GM19468 (cell line): Measurements from ENCODE around the gene SLC41A2.
"Not testable (repeated sequence)": the region's sequence is repeated elsewhere in the genome, so short reads cannot be mapped to it uniquely, and the experiment has no call there.

Experiments used
- ATAC-seq: cut with Tn5 transposase; IDR thresholded peaks from one replicate; pipeline ENCODE4 v1.9.1; 2021; ENCODE audit warnings: mild to moderate bottlenecking, moderate library complexity, moderate number of reproducible peaks; ENCODE audit not compliant: unreplicated experiment; ENCODE audit errors: extremely low read depth

Gene SLC41A2

DNA sequence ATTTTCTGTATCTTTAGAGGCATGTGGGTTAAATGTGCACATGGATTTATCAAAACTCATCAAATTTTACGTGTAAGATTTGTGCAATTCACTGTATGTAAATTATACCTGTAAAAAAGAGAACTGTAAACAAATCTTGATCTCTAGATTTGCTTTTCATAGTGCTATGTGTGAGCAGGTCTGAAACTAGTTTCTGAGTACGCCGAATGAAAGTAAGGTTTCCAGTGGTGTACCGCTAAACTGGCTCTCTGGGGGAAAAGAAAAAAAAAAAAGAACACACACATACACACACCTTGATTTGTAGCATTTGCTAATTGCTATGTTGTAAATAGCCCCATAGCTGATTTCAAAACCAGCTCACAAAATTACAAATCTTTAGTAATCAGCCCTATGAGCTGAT is 8.6 kb upstream of the SLC41A2 start:
- peak; percentile 77 for ATAC-seq

DNA sequence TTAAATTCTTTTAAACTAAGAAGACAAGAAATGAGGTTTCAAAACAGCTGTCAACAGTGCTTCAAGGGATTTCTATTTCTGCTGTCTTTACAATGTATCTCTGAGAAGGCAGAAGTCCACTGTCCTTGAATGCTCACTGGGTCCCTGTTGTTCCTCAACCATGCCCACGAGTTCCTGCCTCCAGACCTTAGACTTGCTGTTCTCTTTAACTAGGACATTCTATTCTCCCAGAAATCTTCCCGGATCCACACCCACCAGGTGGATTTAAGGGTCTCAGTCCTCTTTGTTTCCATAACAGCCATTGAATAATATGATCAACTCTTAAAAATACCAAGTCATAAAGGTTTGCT is 6.7 kb upstream of the SLC41A2 start:
- no peak for ATAC-seq

DNA sequence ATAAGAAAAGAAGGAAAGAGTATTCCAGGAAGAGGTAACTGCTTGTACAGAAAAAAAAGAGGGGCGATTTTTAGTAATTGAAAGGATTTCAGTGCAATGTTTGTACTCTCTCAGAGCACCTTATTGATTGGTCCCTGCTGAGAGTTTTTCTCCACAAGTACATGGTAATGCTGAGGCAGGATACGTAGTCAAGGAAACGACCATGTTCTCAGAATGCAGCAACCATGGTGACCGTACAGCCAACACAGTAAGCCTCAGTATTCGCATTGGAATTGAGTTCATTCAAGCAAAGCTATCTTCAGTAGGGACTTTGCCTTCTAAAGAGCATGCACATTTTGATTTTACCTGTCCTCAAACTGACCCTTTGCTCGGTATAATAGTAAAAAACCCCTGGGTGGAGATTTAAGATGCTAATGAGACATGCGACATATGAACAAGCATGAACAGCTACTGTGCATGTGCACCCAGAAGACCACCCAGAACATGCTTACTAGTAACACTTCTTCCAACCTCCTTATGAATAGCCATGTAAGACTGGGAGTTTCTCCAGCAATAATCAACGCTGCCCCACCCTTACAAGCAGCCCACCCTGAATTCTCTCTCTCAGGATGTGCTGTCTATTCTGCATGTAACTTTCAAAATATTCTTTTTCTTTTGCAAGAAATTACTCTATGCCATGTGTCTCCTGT is 6.2 kb upstream of the SLC41A2 start:
- no peak for ATAC-seq

DNA sequence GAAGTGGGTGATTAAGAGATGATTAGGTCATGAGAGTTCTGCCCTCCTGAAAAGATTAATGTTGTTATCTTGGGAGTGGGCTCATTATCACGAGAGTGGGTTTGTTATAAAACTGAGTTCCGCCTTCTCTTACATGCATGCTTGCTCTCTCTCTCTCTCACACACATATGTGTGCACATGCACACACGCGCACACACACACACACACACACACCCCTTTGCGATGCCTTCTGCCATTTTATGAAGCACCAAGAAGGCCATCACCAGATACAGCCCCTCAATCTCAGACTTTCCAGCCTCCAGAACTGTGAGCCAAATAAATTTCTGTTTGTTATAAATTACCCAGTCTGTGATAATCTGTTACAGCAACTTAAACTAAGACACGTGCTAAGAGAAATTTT is 5.7 kb upstream of the SLC41A2 start:
- ATAC-seq, result no peak

GRCh38 chr12:104960464-104960863 is 2.4 kb upstream of the SLC41A2 start:
- no peak for ATAC-seq

- no peak for ATAC-seq
Observed at GRCh38 chr12:104959335-104959841, 1.3 kb upstream of the SLC41A2 start.

- no peak for ATAC-seq
Observed at GRCh38 chr12:104958805-104959334, 780 bp upstream of the SLC41A2 start.

DNA sequence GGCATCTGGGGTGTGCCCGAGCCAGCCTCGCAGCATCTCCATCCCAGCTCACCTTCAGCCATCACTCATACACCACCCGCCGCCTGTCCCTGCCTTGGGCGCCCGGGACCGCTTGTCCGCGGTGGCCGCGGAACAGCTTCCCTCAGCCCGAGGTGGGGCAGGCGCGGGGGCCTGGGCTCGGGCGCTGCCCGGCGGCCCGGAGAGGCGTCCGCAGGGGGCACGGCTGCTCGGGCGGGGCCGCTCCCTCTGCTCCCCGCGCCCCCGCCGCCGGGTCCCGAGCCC is 430 bp downstream of the SLC41A2 start:
- no peak for ATAC-seq

DNA sequence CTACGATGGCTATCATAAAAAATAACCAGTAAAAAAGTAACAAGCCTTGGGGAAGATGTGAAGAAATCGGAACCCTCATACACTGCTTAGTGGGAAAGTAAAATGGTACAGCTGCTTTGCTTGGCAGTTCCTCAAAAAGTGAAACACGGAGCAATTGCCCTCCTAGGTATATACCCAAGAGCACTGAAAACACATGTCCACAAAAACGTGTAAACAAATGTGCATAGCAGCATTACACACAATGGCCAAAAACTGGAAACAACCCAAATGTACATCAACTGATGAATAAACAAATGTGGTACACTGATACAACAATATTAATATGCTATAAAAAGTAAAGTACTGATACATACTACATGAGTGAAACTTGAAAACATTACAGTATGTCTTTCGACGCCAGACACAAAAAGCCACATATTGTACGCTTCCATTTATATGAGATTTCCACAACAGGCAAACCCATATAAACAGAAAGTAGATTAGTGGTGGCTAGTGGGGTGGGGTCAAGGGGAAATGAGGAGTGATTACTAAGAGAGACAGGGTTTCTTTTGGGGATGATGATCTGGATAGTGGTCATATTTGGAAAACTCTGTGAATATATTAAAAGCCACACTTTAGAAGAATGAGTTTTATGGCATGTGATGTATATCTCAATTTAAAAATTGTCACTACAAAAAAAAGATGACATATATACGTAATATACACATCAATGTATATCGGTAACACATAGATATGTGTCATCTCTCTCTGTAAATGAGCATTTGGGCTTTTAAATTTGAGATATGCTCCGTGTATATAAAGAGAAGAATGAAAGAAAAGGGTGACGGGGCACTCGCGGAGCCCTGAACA is 996 bp downstream of the SLC41A2 start:
- ATAC-seq, result no peak

DNA sequence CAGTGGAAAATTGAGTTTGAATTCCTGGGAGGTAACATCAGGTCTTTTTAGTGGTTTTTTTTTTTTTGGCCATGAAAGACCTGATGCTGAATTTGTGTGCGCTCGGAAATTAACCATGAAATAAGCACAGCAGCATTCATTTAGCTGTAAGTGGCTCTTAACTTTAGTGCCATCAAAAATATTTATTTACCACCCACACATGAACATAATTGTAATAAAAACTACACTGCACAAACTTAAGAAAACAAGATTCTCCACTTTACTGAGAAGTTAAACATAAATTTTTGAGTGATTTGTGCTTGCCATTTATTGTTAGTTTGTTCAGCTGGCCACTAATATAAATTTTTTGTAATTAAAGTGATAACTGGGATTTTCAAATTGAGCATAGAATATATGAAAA is 2.4 kb downstream of the SLC41A2 start:
- no peak for ATAC-seq

DNA sequence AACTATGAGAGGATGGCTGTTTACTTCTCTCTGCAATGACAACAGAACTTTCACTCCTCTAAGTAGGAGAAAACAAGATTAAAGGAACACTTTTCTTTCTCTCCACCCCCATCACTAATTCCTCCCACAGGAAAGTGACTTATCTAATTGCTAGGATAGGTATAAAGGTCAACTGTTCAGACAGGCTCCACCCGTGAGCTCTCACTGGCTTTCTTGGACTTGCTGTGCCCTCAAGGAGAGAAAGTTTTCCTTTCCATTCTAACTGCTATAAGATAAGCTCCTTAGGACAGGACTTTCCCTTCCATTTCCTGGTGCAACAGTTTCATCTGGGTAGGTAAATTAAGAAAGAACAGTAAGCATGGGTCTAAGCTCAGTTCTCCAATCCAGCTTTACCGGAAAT is 4.8 kb downstream of the SLC41A2 start:
- ATAC-seq, result no peak

DNA sequence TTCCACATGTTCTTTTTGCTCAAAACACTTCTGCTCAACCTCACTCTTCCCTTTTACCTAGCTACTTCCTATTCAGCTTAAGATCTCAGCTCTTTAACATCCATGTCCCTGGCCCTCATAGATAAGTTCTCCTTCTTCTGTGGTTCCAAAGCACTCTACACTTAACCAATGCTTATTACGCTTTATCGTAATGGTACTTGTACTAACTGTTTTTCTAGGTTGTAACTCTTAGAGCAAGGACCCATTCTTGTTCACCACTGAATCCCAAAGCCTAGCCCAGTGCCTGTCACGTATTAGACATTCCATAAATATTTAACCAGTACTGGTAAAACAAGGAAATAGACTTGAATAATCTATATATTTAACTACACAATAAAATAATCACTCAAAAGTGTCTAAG is 5.3 kb downstream of the SLC41A2 start:
- no peak for ATAC-seq

GRCh38 chr12:104951759-104952509 is 6.2 kb downstream of the SLC41A2 start:
- ATAC-seq, result no peak

DNA sequence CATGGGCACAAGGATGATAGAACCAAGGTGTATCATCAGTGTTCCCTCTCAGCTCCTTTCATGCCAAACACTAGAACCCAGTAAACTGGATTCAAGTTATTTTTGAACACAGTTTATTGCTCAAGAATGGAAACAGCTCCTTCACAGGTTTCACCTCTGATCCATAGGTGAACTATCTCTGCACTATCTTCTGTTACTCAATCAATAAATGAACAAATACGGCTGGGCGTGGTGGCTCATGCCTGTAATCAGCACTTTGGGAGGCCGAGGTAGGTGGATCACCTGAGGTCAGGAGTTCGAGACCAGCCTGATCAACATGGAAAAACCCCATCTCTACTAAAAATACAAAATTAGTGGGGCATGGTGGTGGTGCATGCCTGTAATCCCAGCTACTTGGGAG is 9.4 kb downstream of the SLC41A2 start:
- not testable (repeated sequence) for ATAC-seq

DNA sequence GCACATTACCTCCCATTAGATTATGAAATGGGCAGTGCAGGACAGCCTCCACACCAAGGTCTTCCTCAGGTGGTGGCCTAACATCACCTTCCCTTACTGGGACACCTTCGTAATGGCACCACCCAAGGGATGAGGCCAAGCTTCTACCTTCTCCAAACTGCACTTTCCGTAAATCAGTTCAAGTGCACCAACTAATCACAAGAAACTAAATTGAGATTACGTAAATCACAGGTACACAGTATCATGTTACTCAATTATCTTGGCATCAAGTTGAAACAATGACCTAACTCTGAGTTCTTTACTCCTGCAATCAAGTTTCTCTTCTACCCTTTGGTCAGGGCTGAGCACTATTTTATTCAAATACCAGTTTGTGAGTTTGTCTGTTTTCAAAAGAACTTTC is 13.8 kb downstream of the SLC41A2 start:
- no peak for ATAC-seq

DNA sequence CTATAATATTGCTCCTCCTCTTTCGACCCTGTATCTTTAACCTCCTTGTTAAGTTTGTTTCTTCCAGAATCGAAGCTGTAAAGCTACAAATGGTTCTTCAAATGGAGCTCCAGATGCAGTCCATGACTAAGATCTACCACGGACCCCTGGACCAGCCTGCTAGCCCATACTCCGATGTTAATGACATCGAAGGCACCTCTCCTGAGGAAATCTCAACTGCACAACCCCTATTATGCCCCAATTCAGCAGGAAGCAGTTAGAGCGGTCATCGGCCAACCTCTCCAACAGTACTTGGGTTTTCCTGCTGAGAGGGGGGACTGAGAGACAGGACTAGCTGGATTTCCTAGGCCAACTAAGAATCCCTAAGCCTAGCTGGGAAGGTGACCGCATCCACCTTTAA is 14.7 kb downstream of the SLC41A2 start:
- not testable (repeated sequence) for ATAC-seq

- ATAC-seq, result no peak
Observed at GRCh38 chr12:104942075-104942474, 16.0 kb downstream of the SLC41A2 start.

GRCh38 chr12:104941454-104941853 is 16.6 kb downstream of the SLC41A2 start:
- ATAC-seq, result no peak

- no peak for ATAC-seq
Observed at GRCh38 chr12:104939089-104939488, 19.0 kb downstream of the SLC41A2 start.

GRCh38 chr12:104938371-104938770 is 19.7 kb downstream of the SLC41A2 start:
- ATAC-seq, result no peak

GRCh38 chr12:104935886-104936285 is 22.2 kb downstream of the SLC41A2 start:
- no peak for ATAC-seq
